ENCODE measurements around the gene HIP1. TPM values are rescaled to one million over a fixed set of nuclear protein-coding genes. Genes with fewer than 3 reads are reported as not detected.
A peak's percentile ranks its signal among the peaks of the same experiment; 100 is the strongest.

HIP1 gene
- total and polyA plus RNA-seq, 9 of the 15 experiments (the other 6 are each of a cell fraction or from before 2014, with no cell fraction given), result 2.4 to 13.7 (median 9.5) TPM

DNA sequence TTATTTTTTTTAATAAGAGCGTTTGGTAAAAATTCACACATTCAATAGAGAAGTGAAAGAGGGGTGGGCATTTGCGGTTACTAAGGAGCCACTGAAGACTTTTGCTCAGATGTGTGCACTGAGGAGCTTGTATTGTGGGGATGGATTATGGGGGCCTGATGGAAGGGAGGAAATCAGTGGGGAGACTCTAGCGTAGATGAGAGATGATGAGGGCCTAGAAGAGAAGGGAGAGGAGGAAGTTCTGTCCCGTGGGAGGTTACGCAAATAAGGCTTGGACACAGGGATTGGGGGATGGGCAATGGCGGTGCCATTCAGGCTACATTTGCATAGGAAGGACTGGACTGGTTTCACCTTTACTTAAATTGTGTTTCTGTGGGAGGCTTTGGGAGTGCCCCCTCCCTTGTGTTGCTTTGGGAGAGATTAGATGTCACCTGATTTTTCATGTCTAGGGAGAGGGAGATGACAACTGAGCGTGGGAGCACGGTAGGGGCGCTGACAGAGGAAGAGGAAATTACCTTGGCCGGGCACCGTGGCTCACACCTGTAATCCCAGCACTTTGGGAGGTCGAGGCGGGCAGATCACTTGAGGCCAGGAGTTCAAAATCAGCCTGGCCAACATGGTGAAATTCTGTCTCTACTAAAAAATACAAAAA is 2.2 kb upstream of the HIP1 start (continued):
- peak; percentile 54; the same call in 1 of the 2 replicates for TF ChIP-seq MTA3 (IDR thresholded peaks at IDR 0.05; ENCODE audit: borderline replicate concordance)
- peak in 1 of 2 experiments; percentile 73; a peak in 1 of 4 replicates for TF ChIP-seq RCOR1 (IDR thresholded peaks at IDR 0.05; ENCODE audit: borderline replicate concordance in 1 of 2, low read depth in 2 of 2, low read length in 2 of 2)
- no peak for TF ChIP-seq MAFK (IDR thresholded peaks at IDR 0.05; ENCODE audit: low read length)
- TF ChIP-seq PHF8 (IDR thresholded peaks at IDR 0.05; ENCODE audit: borderline replicate concordance, low read length), result no peak
- no peak for TF ChIP-seq ZNF23 (CRISPR knock-in tag; IDR thresholded peaks at IDR 0.05)
- no peak for TF ChIP-seq RBFOX2 (IDR thresholded peaks at IDR 0.05; ENCODE audit: low read depth, low read length)
- TF ChIP-seq MLX (CRISPR knock-in tag; conservative IDR thresholded peaks at IDR 0.05), result no peak
- no peak for TF ChIP-seq SREBF2 (CRISPR knock-in tag; IDR thresholded peaks at IDR 0.05)
- TF ChIP-seq ESRRB (CRISPR knock-in tag; IDR thresholded peaks at IDR 0.05; ENCODE audit: borderline replicate concordance), result no peak
- TF ChIP-seq ZBTB2 (IDR thresholded peaks at IDR 0.05), result peak; percentile 60; the same call in 1 of the 2 replicates
- TF ChIP-seq, protein P1, sequence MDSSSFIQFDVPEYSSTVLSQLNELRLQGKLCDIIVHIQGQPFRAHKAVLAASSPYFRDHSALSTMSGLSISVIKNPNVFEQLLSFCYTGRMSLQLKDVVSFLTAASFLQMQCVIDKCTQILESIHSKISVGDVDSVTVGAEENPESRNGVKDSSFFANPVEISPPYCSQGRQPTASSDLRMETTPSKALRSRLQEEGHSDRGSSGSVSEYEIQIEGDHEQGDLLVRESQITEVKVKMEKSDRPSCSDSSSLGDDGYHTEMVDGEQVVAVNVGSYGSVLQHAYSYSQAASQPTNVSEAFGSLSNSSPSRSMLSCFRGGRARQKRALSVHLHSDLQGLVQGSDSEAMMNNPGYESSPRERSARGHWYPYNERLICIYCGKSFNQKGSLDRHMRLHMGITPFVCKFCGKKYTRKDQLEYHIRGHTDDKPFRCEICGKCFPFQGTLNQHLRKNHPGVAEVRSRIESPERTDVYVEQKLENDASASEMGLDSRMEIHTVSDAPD (CRISPR knock-in tag; IDR thresholded peaks at IDR 0.05), result no peak
- no peak for TF ChIP-seq TAF1 (IDR thresholded peaks at IDR 0.05; ENCODE audit: control insufficient read depth, extremely low read depth, insufficient read depth, low read length, severe bottlenecking)
- no peak for TF ChIP-seq ZFP30 (CRISPR knock-in tag; IDR thresholded peaks at IDR 0.05; ENCODE audit: borderline replicate concordance)
- TF ChIP-seq XRCC3 (IDR thresholded peaks at IDR 0.05), result no peak
- no peak for TF ChIP-seq ZNF584 (CRISPR knock-in tag; IDR thresholded peaks at IDR 0.05; ENCODE audit: low read depth)
- no peak for TF ChIP-seq SRSF7 (optimal IDR thresholded peaks at IDR 0.05; ENCODE audit: low read depth, low read length)
- no peak for TF ChIP-seq ZNF551 (CRISPR knock-in tag; IDR thresholded peaks at IDR 0.05)
- TF ChIP-seq, protein P2, sequence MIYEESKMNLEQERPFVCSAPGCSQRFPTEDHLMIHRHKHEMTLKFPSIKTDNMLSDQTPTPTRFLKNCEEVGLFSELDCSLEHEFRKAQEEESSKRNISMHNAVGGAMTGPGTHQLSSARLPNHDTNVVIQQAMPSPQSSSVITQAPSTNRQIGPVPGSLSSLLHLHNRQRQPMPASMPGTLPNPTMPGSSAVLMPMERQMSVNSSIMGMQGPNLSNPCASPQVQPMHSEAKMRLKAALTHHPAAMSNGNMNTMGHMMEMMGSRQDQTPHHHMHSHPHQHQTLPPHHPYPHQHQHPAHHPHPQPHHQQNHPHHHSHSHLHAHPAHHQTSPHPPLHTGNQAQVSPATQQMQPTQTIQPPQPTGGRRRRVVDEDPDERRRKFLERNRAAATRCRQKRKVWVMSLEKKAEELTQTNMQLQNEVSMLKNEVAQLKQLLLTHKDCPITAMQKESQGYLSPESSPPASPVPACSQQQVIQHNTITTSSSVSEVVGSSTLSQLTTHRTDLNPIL (CRISPR knock-in tag; IDR thresholded peaks at IDR 0.05), result no peak
- TF ChIP-seq ZNF165 (CRISPR knock-in tag; IDR thresholded peaks at IDR 0.05; ENCODE audit: borderline replicate concordance), result no peak
- TF ChIP-seq NRF1 (conservative IDR thresholded peaks at IDR 0.05 in 1 of 2, IDR thresholded peaks at IDR 0.05 in 1 of 2), result 0 out of 4 replicates have a peak, but pooled peaks of 1 of the 2 experiments have one; percentile 14
- no peak for TF ChIP-seq ZNF232 (CRISPR knock-in tag; IDR thresholded peaks at IDR 0.05)
- TF ChIP-seq RBM17 (IDR thresholded peaks at IDR 0.05; ENCODE audit: borderline replicate concordance, low read depth, low read length), result no peak
- peak; percentile 48; the same call in 1 of the 2 replicates for TF ChIP-seq SMAD4 (CRISPR knock-in tag; conservative IDR thresholded peaks at IDR 0.05)
- TF ChIP-seq SNAPC5 (CRISPR knock-in tag; IDR thresholded peaks at IDR 0.05), result no peak
